ENCODE results near the gene ADAMTS1. TPM values are rescaled to one million over a fixed set of nuclear protein-coding genes. Genes with fewer than 3 reads are reported as not detected.

Gene ADAMTS1
- total RNA-seq, 2 experiments from 2014 or later, result not detected

- CTCF ChIA-PET, result no interaction called here
These were observed 38.4 kb downstream of the ADAMTS1 start for GRCh38 chr21:26806801-26807295.

GRCh38 chr21:26804895-26805609, 40.2 kb downstream of the ADAMTS1 start:
- no peak for DNase-seq
- CTCF ChIA-PET, result interaction anchor here (0.6 kb wide), 1 partner anchor 11 kb away, joined by 3 read pairs; no protein-coding TSS in a partner anchor
- H3K4me3 Mint-ChIP-seq, result no peak overlapping the region
- POLR2A ChIA-PET, result no interaction called here
- no peaks in the 10 kb centered on the region for H3K27me3 Mint-ChIP-seq
- H3K36me3 Mint-ChIP-seq, result no peaks in the 10 kb centered on the region
- H3K27ac Mint-ChIP-seq, result no peak overlapping the region
- H3K4me1 Mint-ChIP-seq (ENCODE audit: low read depth), result no peaks in the 10 kb centered on the region
- no peaks in the 10 kb centered on the region for H3K9me3 Mint-ChIP-seq
- intact Hi-C loops (cut with micrococcal nuclease), result no loop called here

More at GRCh38 chr21:26806801-26807295, 38.4 kb downstream of the ADAMTS1 start:
- no peaks in the 10 kb centered on the region for H3K4me1 Mint-ChIP-seq (ENCODE audit: low read depth)
- H3K4me3 Mint-ChIP-seq, result no peak overlapping the region
- intact Hi-C loops (cut with micrococcal nuclease), result no loop called here
- no peak overlapping the region for H3K27ac Mint-ChIP-seq
- H3K27me3 Mint-ChIP-seq, result no peaks in the 10 kb centered on the region
- POLR2A ChIA-PET, result no interaction called here
- H3K9me3 Mint-ChIP-seq, result no peaks in the 10 kb centered on the region
- H3K36me3 Mint-ChIP-seq, result no peaks in the 10 kb centered on the region
- no peak for DNase-seq

- Mint-ChIP-seq H3K4me1 (ENCODE audit: low read depth) (no peaks in the 10 kb centered on the region), H3K27me3 (no peaks in the 10 kb centered on the region), H3K9me3 (no peaks in the 10 kb centered on the region), H3K4me3 (no peak overlapping the region), H3K27ac (no peak overlapping the region), H3K36me3 (no peaks in the 10 kb centered on the region)
- no peak for DNase-seq
- ChIA-PET POLR2A (no interaction called here), CTCF (no interaction called here)
- intact Hi-C loops (cut with micrococcal nuclease), result no loop called here
These were observed 43.7 kb downstream of the ADAMTS1 start for GRCh38 chr21:26801498-26801897.

GRCh38 chr21:26800970-26801431, 44.2 kb downstream of the ADAMTS1 start:
- Mint-ChIP-seq H3K36me3 (no peaks in the 10 kb centered on the region), H3K27me3 (no peaks in the 10 kb centered on the region), H3K27ac (no peak overlapping the region), H3K4me1 (ENCODE audit: low read depth) (no peaks in the 10 kb centered on the region), H3K4me3 (no peak overlapping the region), H3K9me3 (no peaks in the 10 kb centered on the region)
- no peak for DNase-seq
- intact Hi-C loops (cut with micrococcal nuclease), result no loop called here
- CTCF ChIA-PET, result no interaction called here
- POLR2A ChIA-PET, result no interaction called here

- intact Hi-C loops (cut with micrococcal nuclease), result no loop called here
- Mint-ChIP-seq H3K27ac (no peak overlapping the region), H3K9me3 (no peaks in the 10 kb centered on the region), H3K27me3 (peaks cover under 1% of the 10 kb centered on the region), H3K4me3 (no peak overlapping the region), H3K4me1 (ENCODE audit: low read depth) (no peaks in the 10 kb centered on the region), H3K36me3 (no peaks in the 10 kb centered on the region)
- ChIA-PET CTCF (no interaction called here), POLR2A (no interaction called here)
- no peak for DNase-seq
These were observed 44.8 kb downstream of the ADAMTS1 start for GRCh38 chr21:26800455-26800854.

GRCh38 chr21:26800001-26800400, 45.2 kb downstream of the ADAMTS1 start:
- H3K4me3 Mint-ChIP-seq, result no peak overlapping the region
- DNase-seq, result no peak
- H3K4me1 Mint-ChIP-seq (ENCODE audit: low read depth), result no peaks in the 10 kb centered on the region
- H3K27ac Mint-ChIP-seq, result no peak overlapping the region
- intact Hi-C loops (cut with micrococcal nuclease), result no loop called here
- H3K9me3 Mint-ChIP-seq, result no peaks in the 10 kb centered on the region
- peaks cover 2% of the 10 kb centered on the region for H3K27me3 Mint-ChIP-seq
- ChIA-PET CTCF (no interaction called here), POLR2A (no interaction called here)
- H3K36me3 Mint-ChIP-seq, result no peaks in the 10 kb centered on the region

- intact Hi-C loops (cut with micrococcal nuclease), result no loop called here
- H3K4me3 Mint-ChIP-seq, result no peak overlapping the region
These were observed 46.1 kb downstream of the ADAMTS1 start for GRCh38 chr21:26798856-26799751.

GRCh38 chr21:26797878-26798456, 47.2 kb downstream of the ADAMTS1 start:
- intact Hi-C loops (cut with micrococcal nuclease), result no loop called here
- H3K4me1 Mint-ChIP-seq (ENCODE audit: low read depth), result no peaks in the 10 kb centered on the region
- H3K36me3 Mint-ChIP-seq, result no peaks in the 10 kb centered on the region
- peaks cover 2% of the 10 kb centered on the region for H3K27me3 Mint-ChIP-seq
- H3K9me3 Mint-ChIP-seq, result no peaks in the 10 kb centered on the region
- H3K27ac Mint-ChIP-seq, result no peak overlapping the region
- ChIA-PET POLR2A (no interaction called here), CTCF (no interaction called here)
- DNase-seq, result no peak
- no peak overlapping the region for H3K4me3 Mint-ChIP-seq

More at GRCh38 chr21:26798856-26799751, 46.1 kb downstream of the ADAMTS1 start:
- Mint-ChIP-seq H3K9me3 (no peaks in the 10 kb centered on the region), H3K27ac (no peak overlapping the region), H3K4me1 (ENCODE audit: low read depth) (no peaks in the 10 kb centered on the region), H3K36me3 (no peaks in the 10 kb centered on the region), H3K27me3 (peaks cover 2% of the 10 kb centered on the region)
- no peak for DNase-seq
- CTCF ChIA-PET, result no interaction called here
- POLR2A ChIA-PET, result no interaction called here

GRCh38 chr21:26795866-26796329, 49.3 kb downstream of the ADAMTS1 start:
- H3K27ac Mint-ChIP-seq, result no peak overlapping the region
- H3K4me1 Mint-ChIP-seq (ENCODE audit: low read depth), result no peaks in the 10 kb centered on the region
- no peaks in the 10 kb centered on the region for H3K36me3 Mint-ChIP-seq
- ChIA-PET CTCF (no interaction called here), POLR2A (interaction anchor here (0.5 kb wide), 1 partner anchor 135 kb away, joined by 3 read pairs; no protein-coding TSS in a partner anchor)
- peaks cover 2% of the 10 kb centered on the region for H3K27me3 Mint-ChIP-seq
- intact Hi-C loops (cut with micrococcal nuclease), result no loop called here
- DNase-seq, result no peak
- H3K9me3 Mint-ChIP-seq, result no peaks in the 10 kb centered on the region
- H3K4me3 Mint-ChIP-seq, result no peak overlapping the region

GRCh38 chr21:26795412-26795805, 49.8 kb downstream of the ADAMTS1 start:
- no peak for DNase-seq
- ChIA-PET POLR2A (interaction anchor here (0.5 kb wide), 1 partner anchor 135 kb away, joined by 3 read pairs; no protein-coding TSS in a partner anchor), CTCF (no interaction called here)
- H3K27me3 Mint-ChIP-seq, result peaks cover 2% of the 10 kb centered on the region
- no peaks in the 10 kb centered on the region for H3K36me3 Mint-ChIP-seq
- no peaks in the 10 kb centered on the region for H3K4me1 Mint-ChIP-seq (ENCODE audit: low read depth)
- H3K27ac Mint-ChIP-seq, result no peak overlapping the region
- intact Hi-C loops (cut with micrococcal nuclease), result no loop called here
- no peaks in the 10 kb centered on the region for H3K9me3 Mint-ChIP-seq
- H3K4me3 Mint-ChIP-seq, result no peak overlapping the region

- DNase-seq, result no peak
- Mint-ChIP-seq H3K36me3 (no peaks in the 10 kb centered on the region), H3K9me3 (no peaks in the 10 kb centered on the region), H3K27me3 (peaks cover 2% of the 10 kb centered on the region), H3K4me1 (ENCODE audit: low read depth) (no peaks in the 10 kb centered on the region), H3K4me3 (no peak overlapping the region), H3K27ac (no peak overlapping the region)
- ChIA-PET CTCF (no interaction called here), POLR2A (no interaction called here)
- intact Hi-C loops (cut with micrococcal nuclease), result no loop called here
These were observed 50.4 kb downstream of the ADAMTS1 start for GRCh38 chr21:26794597-26795411.

Data from activated CD4-positive, alpha-beta memory T cell treated with anti-CD3 and anti-CD28 coated beads for 36 hours (primary cell).